GM19035 (cell line): ENCODE measurements around the gene CRTAC1.

Experiments used
- ATAC-seq: cut with Tn5 transposase; IDR thresholded peaks from one replicate; pipeline ENCODE4 v1.9.1; 2021; ENCODE audit not compliant: unreplicated experiment

The CRTAC1 gene

GRCh38 chr10:98030093-98030821 lies at the start of gene CRTAC1:
Gene CRTAC1, minus strand, starts transcription at chr10:98030621. Its CDS starts 149 bp downstream, at chr10:98030472.
- no peak for ATAC-seq

GRCh38 chr10:98078774-98079173 lies 48.4 kb upstream of the CRTAC1 start:
- ATAC-seq, result no peak

- ATAC-seq, result no peak
These were observed 46.8 kb upstream of the CRTAC1 start for GRCh38 chr10:98077223-98077622.

- no peak for ATAC-seq
These were observed 45.7 kb upstream of the CRTAC1 start for GRCh38 chr10:98076086-98076485.

GRCh38 chr10:98074315-98074911 lies 44.0 kb upstream of the CRTAC1 start:
- no peak for ATAC-seq

GRCh38 chr10:98067165-98067564 lies 36.7 kb upstream of the CRTAC1 start:
- ATAC-seq, result no peak

- no peak for ATAC-seq
These were observed 33.3 kb upstream of the CRTAC1 start for GRCh38 chr10:98063740-98064027.

- no peak for ATAC-seq
These were observed 32.0 kb upstream of the CRTAC1 start for GRCh38 chr10:98062424-98062823.

- ATAC-seq, result no peak
These were observed 29.7 kb upstream of the CRTAC1 start for GRCh38 chr10:98060079-98060478.

GRCh38 chr10:98058295-98058694 lies 27.9 kb upstream of the CRTAC1 start:
- no peak for ATAC-seq

- no peak for ATAC-seq
These were observed 25.6 kb upstream of the CRTAC1 start for GRCh38 chr10:98055841-98056516.

- no peak for ATAC-seq
These were observed 16.8 kb upstream of the CRTAC1 start for GRCh38 chr10:98047009-98047741.

GRCh38 chr10:98045785-98046389 lies 15.5 kb upstream of the CRTAC1 start:
- peak; percentile 71 for ATAC-seq

- ATAC-seq, result no peak
These were observed 11.1 kb upstream of the CRTAC1 start for GRCh38 chr10:98041352-98042043.

GRCh38 chr10:98039690-98040381 lies 9.4 kb upstream of the CRTAC1 start:
- no peak for ATAC-seq

- no peak for ATAC-seq
These were observed 7.9 kb upstream of the CRTAC1 start for GRCh38 chr10:98038288-98038687.

- no peak for ATAC-seq
These were observed 5.2 kb upstream of the CRTAC1 start for GRCh38 chr10:98035599-98035998.

- no peak for ATAC-seq
These were observed 3.1 kb upstream of the CRTAC1 start for GRCh38 chr10:98033515-98033914.

- ATAC-seq, result no peak
These were observed 1.0 kb upstream of the CRTAC1 start for GRCh38 chr10:98031440-98031839.

GRCh38 chr10:98030991-98031431 lies 590 bp upstream of the CRTAC1 start:
- ATAC-seq, result no peak
